G401.6 (cell line): ENCODE measurements around the gene NLRP13.
"Not testable (repeated sequence)": the region's sequence is repeated elsewhere in the genome, so short reads cannot be mapped to it uniquely, and the experiment has no call there.

ENCODE experiments used
- FAIRE-seq: peaks from 2 replicates; lab custom pipeline; 2012; peaks lifted over from hg19 to GRCh38; lab: Jason Lieb, UNC

The NLRP13 gene, protein sequence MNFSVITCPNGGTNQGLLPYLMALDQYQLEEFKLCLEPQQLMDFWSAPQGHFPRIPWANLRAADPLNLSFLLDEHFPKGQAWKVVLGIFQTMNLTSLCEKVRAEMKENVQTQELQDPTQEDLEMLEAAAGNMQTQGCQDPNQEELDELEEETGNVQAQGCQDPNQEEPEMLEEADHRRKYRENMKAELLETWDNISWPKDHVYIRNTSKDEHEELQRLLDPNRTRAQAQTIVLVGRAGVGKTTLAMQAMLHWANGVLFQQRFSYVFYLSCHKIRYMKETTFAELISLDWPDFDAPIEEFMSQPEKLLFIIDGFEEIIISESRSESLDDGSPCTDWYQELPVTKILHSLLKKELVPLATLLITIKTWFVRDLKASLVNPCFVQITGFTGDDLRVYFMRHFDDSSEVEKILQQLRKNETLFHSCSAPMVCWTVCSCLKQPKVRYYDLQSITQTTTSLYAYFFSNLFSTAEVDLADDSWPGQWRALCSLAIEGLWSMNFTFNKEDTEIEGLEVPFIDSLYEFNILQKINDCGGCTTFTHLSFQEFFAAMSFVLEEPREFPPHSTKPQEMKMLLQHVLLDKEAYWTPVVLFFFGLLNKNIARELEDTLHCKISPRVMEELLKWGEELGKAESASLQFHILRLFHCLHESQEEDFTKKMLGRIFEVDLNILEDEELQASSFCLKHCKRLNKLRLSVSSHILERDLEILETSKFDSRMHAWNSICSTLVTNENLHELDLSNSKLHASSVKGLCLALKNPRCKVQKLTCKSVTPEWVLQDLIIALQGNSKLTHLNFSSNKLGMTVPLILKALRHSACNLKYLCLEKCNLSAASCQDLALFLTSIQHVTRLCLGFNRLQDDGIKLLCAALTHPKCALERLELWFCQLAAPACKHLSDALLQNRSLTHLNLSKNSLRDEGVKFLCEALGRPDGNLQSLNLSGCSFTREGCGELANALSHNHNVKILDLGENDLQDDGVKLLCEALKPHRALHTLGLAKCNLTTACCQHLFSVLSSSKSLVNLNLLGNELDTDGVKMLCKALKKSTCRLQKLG

DNA sequence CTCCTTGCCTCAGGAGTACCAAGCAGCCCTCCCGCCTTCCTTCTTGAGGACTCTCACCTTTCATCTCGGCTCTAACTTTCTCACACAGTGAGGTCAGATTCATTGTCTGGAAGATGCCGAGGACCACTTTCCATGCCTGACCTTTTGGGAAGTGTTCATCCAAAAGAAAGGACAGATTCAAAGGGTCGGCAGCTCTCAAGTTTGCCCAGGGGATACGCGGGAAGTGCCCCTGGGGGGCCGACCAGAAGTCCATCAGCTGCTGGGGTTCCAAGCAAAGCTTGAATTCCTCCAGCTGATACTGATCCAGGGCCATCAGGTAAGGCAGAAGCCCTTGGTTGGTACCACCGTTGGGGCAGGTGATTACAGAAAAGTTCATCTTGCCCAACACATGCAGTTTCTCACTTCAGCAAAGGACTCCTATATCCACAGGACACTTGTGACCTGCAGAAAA, at the start of gene NLRP13:
TSS of gene NLRP13 (minus strand) at position 401 of the 451 bp plus-strand sequence. CDS start at position 376, 25 bp downstream.
- no peak for FAIRE-seq

DNA sequence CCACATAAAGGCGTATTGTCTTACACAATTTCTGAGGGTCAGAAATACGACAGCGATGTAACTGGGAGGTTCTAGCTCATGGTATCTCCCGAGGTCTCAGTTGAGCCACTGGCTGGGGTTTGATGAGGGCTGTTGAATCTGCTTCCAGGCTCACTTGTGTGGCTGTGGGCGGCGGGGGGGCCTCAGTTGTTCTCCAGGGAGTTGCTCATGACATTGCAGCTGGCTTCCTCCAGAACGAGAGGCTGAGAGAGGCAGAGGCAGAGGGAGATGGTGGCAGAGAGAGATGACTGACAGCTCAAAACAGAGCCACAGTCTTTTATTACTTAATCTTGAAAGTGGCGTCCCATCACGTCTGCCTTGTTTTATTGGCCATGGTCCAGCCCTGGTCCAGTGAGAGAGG, 48.3 kb upstream of the NLRP13 start:
- no peak for FAIRE-seq

DNA sequence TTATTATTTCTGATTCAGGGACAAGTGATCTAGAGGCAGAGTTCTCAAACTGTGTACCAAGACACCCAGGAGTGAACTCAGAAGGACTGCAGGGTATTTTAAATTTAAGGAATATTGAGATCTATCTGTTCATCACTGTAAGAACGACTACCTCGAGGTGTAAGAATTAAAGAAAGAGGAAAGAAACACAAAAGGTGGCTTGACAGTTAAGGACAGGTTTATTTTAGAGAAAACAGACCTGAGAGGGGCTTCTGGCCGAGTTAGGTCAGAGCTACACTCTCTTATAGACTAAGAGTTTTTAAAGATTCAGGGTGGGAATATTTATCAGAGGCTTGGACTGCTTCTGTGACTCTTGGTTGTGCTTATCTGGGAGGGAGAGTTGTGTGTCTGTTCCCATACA, 41.8 kb upstream of the NLRP13 start:
- FAIRE-seq, result no peak

DNA sequence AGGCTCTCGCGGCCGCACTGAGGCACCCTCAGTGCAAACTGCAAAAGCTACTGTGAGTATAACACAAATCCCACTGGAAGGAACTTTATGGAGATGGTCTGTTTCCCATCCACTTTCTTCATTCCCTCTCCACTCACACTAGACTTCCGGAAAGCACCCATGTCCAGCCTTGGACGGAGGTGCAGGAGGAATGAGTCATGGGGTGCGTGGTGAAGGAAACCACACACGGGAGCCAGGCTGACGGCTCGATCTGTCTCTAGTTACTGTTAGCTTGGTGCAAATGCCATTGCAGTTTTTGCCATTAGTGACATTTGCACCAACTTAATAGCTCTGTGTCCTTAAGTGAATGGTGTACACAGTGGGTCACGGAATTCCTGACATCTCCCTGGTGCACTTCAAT, 30.1 kb upstream of the NLRP13 start:
- no peak for FAIRE-seq

DNA sequence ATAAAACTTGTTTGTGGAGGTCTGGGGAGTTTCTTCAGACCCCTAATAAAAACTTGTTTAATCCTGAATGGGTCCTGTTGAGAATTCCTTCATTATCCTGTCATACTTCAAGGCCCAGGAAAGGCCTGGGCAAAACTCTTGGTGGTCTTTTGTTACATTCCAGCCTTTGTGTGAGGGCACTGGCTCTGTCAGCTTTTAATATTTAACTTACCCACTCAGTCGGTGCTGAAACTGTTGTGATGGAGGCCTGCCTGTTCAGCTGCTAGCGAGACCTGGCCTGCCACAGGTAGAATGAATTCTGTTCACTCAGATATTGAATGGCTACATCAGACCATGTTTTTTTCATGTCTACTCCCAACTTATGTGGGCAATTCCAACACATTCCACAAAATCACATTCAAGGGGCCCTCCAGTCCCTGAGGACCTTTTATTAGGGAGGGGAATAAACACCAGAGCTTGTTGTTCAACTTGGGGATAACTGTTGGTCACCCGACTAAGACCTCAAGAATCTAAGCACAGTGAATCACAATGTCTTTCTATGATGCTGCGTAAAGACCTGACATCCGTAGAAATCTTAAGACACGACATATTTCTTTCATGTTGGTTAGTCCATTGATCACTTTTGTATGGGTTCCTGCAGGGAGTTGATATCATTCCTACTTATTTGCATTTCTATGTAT, 28.0 kb upstream of the NLRP13 start:
- FAIRE-seq, result no peak

DNA sequence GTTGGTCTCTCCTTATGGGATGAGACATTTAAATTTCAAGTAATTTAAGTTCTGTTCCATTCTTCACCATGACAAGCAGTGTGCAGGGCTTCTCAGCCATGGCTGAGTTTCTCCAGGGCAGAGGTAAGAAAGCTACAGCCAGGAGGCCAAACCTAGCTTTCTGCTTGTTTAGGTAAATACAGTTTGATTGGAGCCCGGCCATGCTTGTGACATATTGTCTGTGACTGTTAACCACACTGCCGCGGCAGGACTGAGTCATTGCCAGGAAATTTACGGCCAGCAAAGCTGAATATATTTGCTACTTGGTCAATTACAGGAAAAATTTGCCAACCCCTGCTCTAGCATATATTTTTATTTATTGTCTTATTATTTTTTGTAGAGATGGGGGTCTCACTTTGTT, 26.2 kb upstream of the NLRP13 start:
- no peak for FAIRE-seq

DNA sequence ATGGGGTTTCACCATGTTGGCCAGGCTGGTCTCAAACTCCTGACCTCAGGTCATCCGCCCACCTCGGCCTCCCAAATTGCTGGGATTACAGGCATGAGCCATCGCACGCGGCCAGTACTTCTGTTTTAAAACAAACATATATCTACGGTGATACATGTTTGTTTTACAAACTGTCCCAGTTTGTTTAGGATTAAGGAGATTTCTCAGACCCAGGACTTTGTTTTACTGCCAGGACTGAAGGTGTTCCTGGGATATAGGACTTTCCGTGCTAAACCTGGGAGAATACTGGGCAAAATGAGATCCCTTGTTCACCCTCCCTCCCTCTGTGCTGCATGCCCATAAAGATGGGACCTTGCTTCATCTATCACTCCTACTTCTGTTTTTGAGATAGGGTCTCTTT, 24.3 kb upstream of the NLRP13 start:
- FAIRE-seq, result no peak

DNA sequence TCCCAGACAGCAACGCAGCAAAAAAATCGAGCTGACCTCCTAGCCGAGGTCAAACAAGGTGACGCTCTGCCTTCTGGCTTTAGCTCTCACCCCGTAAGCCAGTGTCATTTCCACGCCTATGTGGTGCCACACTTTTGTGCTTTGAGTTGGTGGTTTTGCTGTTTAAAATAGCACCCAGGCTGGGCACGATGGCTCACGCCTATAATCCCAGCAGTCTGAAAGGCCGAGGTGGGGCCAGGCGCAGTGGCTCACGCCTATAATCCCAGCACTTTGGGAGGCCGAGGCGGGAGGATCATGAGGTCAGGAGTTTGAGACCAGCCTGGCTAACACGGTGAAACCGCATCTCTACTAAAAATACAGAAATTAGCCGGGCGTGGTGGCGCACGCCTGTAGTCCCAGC, 18.4 kb upstream of the NLRP13 start:
- not testable (repeated sequence) for FAIRE-seq

DNA sequence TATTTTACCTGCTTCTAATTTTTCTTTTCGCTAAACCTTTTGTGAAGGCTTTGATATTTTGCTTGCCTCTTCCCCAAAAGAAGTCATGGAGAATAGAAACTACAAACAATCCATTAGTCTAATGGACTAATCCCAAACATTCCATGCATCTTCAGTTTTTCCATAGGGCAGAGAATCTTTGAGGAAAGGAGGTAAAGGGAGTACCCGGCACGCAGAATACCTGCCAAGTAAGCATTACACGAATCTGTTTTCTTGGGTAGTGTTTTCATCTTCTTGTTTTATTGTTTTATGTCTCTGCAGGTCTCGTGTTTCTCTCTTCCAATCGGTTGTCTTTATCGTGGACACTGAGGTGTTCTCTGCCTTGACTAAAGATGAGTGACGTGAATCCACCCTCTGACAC, 15.4 kb upstream of the NLRP13 start, which contains the start of gene NLRP8:
TSS of gene NLRP8 (plus strand) at position 301 of the 400 bp plus-strand sequence.
- FAIRE-seq, result no peak

DNA sequence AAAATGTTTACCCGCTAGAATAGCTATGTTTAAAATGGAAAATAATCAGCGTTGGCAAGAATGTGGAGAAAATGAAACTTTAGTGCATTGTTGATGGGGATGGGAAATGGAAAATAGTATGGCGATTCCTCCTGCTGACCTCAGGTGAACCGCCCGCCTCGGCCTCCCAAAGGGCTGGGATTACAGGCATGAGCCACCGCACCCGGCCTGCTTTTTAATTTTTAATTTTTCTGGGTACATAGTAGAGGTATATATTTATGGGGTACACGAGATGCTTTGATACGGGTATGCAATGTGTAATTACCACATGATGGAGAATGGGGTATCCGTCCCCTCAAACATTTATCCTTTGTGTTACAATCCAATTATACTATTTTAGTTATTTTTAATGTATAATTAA, 8.2 kb upstream of the NLRP13 start:
- FAIRE-seq, result no peak

DNA sequence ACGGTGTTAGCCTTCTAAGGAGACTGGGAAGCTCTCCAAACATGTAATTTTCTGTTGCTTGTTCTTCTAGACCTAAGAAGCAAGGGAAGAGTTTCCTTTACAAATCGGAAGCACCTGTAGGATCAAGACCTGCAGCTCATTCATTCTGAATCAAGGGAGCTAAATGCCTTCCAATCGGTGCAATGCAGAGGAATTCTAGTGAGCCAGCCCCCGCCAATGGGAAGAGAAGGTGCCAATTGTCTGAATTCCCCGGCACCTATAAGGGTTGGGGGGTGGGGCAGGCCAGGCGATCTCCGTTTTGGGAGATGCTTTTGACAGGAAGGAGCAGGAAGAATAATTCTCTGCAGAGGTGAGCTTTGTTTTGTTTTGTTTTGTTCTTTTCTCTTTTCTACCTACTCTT, 7.1 kb upstream of the NLRP13 start:
- FAIRE-seq, result no peak

DNA sequence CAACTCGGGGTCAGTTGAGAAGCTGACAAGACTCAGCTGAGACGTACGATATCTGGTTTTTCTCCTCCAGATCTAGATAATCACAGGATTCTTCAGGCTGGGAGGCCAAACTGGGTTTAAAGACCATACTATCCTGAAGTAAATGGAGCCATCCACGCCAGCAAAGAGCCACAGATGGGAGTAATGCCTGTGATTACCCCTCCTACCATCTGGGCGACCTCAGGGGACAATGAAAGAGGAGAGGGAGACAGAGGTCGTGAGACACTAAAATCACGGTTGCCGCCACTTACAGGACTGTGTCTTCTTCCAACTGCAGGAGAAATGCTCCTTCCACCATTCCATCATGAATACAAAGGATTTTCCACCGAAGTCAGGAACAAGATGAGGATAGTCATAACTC, 3.1 kb upstream of the NLRP13 start:
- FAIRE-seq, result no peak

DNA sequence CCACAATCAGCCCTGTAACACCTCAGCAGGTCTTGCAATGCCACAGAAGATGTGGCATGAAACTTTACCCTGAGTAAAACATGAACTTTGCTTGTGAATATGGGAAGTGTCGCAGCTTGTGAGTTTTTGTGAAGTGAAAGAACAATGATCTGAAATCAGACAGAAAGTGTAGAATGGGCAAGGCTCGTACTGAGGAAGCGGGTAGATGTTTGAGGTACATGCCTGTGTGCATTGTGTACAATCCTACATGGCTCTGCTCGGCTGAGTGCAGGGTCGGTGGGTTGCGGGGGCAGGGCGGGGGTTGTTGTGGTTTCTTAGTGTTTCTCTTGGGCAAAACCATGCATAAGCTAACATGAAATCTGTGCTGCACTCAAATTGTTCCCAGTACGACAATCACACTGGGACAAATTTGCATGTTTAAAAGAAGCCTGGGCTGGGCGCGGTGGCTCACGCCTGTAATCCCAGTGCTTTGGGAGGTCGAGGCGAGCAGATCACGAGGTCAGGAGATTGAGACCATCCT, 1.1 kb downstream of the NLRP13 start:
- FAIRE-seq, result no peak

DNA sequence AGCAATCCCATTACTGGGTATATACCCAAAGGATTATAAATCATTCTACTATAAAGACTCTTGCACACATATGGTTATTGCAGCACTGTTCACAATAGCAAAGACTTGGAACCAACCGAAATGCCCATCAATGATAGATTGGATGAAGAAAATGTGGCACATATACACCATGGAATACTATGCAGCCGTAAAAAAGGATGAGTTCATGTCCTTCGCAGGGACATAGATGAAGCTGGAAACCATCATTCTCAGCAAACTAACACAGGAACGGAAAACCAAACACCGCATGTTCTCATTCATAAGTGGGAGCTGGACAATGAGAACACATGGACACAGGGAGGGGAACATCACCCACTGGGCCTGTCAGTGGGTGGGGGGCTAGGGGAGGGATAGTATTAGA, 2.9 kb downstream of the NLRP13 start:
- not testable (repeated sequence) for FAIRE-seq

DNA sequence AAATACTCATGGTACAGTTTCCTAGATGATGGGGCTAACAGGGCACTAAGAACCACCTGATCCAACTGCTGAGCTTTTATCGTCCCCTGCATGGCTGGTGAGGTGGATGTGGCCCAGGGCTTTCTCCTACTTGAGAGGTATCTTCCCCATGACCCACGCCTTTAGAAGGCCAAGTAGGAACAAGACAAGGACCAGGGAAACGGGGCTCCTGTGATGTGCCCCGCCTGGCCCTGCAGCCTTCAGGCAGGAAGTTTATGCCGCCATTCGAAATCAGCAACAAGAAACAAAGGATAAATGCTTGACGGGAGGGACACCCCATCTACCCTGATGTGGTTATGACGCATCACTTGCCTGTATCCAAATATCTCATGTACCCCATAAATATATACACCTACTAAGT, 4.1 kb downstream of the NLRP13 start:
- no peak for FAIRE-seq

DNA sequence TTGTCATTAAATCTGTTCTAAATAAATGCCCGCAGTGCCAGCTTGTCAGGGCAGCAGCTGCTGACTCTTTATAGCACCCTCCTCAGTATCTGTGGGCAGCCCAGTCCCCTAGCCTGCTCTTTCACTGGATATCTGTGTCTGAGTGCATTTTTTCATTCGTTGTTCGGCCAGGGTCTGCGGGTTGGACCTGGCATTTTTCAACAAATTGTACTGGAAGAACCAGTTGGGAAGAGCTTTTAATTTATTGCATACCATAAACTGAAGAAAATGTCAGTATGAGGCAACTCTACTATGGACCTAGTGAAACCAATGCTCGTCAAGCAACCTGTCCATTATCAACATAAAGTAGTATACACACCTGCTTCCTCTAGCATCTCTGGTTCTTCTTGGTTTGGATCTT, 8.6 kb downstream of the NLRP13 start:
- no peak for FAIRE-seq

DNA sequence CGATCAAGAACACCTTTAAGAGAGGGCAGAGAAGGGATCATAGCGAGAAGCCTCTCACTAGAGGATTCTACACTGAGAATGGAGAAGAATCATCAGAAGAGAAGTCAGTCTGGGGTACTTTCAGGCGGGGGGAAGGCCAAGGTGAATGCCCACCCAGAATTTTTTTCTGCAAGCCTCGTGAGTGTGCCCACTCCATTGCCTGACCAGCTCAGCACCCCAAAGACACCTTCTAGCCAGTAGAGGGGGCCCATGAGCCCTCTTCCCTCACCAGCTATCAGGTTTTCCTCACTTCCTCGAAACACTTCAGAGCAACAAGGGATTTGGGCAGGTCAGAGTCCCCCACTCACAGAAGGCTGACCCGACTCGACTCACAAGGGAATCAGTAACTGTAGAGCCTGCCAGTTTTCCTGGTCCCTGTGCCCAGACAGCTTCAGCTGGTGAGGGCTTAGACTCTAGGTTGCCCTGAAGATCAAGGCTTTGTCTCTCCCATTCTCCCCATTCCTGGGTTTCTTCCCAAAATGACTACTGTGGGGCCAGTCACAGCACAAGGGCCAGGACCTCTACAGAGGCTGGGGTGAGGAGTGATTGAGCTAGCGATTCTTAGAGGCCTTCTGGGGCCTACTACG, 18.4 kb downstream of the NLRP13 start:
- FAIRE-seq, result no peak

DNA sequence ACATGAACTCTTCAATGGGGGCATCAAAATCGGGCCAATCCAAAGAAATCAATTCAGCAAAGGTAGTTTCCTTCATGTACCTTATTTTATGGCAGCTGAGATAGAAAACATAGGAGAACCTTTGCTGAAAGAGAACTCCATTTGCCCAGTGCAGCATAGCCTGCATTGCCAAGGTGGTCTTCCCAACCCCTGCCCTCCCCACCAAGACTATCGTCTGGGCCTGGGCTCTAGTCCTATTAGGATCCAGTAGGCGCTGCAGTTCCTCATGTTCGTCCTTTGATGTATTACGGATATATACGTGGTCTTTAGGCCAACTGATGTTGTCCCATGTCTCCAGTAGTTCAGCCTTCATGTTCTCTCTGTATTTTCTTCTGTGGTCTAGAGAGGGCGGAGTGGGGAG, 19.2 kb downstream of the NLRP13 start:
- FAIRE-seq, result no peak

DNA sequence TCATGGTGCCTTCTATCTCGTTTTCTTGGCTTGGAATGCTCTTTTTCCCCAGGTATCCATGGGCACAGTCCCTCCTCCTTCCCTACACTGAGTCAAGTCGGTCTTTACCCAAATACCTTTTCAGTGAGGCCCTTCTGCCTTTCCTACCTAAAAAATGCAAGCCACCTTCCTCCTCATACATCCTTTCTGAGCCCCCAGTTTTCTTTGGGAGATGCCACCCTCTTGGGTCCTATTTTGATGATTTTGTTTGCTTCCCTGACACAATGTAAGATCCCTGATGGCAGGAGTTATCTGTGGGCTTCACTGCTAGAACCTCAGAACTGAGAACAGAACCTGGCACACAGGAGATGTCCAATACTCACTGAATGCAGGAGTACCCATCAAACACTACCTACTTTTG, 22.3 kb downstream of the NLRP13 start:
- FAIRE-seq, result no peak

DNA sequence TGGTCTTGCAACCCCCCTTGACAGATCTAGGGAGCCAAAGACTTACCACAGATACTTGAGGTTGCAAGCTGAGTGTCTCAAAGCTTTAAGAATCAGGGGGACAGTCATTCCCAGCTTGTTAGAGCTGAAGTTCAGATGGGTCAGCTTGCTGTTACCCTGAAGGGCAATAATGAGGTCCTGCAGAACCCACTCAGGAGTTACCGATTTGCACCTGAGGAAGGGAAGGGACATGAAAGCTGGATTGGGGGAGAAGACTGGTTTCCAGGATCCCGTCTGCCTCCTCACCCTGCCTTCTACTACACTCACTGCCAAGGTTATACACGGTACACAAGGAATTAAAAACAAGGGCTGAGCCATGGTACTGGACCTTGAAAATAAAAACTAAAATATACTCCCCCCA, 24.4 kb downstream of the NLRP13 start:
- FAIRE-seq, result no peak

DNA sequence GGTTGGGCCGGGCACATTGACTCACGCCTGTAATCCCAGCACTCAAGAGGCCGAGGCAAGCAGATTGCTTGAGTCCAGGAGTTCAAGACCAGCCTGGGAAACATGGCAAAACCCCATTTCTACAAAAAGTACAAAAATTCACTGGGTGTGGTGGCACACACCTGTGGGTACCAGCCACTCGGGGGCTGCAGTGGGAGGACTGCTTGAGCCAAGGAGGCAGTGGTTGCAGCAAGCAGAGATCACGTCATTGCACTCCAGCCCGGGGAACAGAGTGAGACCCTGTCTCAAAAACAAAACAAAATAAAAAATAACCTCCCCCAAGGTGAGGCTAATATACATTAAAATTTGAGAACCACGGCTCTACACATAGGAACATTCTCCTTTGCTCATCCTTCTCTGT, 24.9 kb downstream of the NLRP13 start:
- no peak for FAIRE-seq
